ENCODE data around the gene CTAG1A. TPM values are rescaled to one million over a fixed set of nuclear protein-coding genes. Genes with fewer than 3 reads are reported as not detected.
A peak's percentile ranks its signal among the peaks of the same experiment; 100 is the strongest.
"Not testable (repeated sequence)": the region's sequence is repeated elsewhere in the genome, so short reads cannot be mapped to it uniquely, and the experiment has no call there.

CTAG1A gene
- not detected for total RNA-seq

GRCh38 chrX:154584585-154585183 is at the start of gene CTAG1A:
TSS of gene CTAG1A (plus strand) at chrX:154585133. CDS start at chrX:154585207, 74 bp downstream.
- WGBS, 2 donors, result no CpG with 5 or more reads among the region's 39 CpGs
- not testable (repeated sequence) for H3K9me3 ChIP-seq; H3K27ac ChIP-seq; DNase-seq (ENCODE audit: low spot score in 2 of 2); H3K4me1 ChIP-seq; H3K36me3 ChIP-seq; H3K4me3 ChIP-seq; H3K27me3 ChIP-seq

GRCh38 chrX:154535892-154536291 is 49.0 kb upstream of the CTAG1A start:
- Histone ChIP-seq H3K4me3 (no peak overlapping the region), H3K9me3 (no peaks in the 10 kb centered on the region), H3K27me3 (no peaks in the 10 kb centered on the region), H3K4me1 (peaks cover 0 to 13% (median 2%) of the 10 kb centered on the region in 4 donors), H3K36me3 (peaks cover 0 to 21% (median 0%) of the 10 kb centered on the region in 3 donors), H3K27ac (no peak overlapping the region)
- DNase-seq (ENCODE audit: low spot score in 2 of 2), result no peak
- WGBS, 2 donors, result 86 to 93% methylated on average over 6 to 9 of the region's 9 CpGs
- TF ChIP-seq EP300 (IDR thresholded peaks at IDR 0.05) (no peak), CTCF (IDR thresholded peaks at IDR 0.05) (no peak), POLR2A (IDR thresholded peaks at IDR 0.05) (no peak)

DNA sequence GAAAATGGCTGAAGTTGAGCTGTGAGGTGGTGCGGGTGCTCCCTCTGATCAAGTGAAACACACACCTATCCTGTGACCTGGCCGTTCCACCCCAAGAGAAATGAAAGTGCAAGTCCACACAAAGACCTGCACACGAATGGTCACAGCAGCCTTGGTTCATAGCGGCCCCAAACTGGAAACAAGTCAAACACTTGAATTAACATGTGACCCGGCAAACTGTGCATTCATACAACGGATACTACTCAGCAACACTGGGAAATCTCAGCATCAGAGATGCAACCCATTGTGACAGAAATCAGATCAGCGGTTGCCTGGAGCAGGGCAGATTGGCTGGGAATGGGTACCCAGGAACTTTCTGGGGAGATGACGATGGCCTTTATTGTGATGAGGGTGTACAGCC is 45.9 kb upstream of the CTAG1A start:
- H3K27ac ChIP-seq, result no peak overlapping the region
- H3K4me1 ChIP-seq, result peaks cover 0 to 35% (median 4%) of the 10 kb centered on the region in 4 donors

GRCh38 chrX:154540365-154540764 is 44.6 kb upstream of the CTAG1A start:
- not testable (repeated sequence) for DNase-seq (ENCODE audit: low spot score in 2 of 2); H3K27me3 ChIP-seq; H3K36me3 ChIP-seq; H3K27ac ChIP-seq; H3K4me3 ChIP-seq; H3K9me3 ChIP-seq
- WGBS, 2 donors, result 83 to 94% methylated on average over 7 of the region's 7 CpGs
- H3K4me1 ChIP-seq, result peaks cover 0 to 33% (median 2%) of the 10 kb centered on the region in 4 donors

More for the DNA sequence above, 45.9 kb upstream of the CTAG1A start:
- H3K4me3 ChIP-seq, result no peak overlapping the region
- no peaks in the 10 kb centered on the region for H3K9me3 ChIP-seq
- DNase-seq (ENCODE audit: low spot score in 2 of 2), result no peak
- WGBS, 2 donors, result 52 to 75% methylated on average over 8 of the region's 8 CpGs
- H3K27me3 ChIP-seq, result no peaks in the 10 kb centered on the region
- TF ChIP-seq POLR2A (IDR thresholded peaks at IDR 0.05) (no peak), CTCF (IDR thresholded peaks at IDR 0.05) (no peak), EP300 (IDR thresholded peaks at IDR 0.05) (no peak)
- H3K36me3 ChIP-seq, result no peaks in the 10 kb centered on the region

DNA sequence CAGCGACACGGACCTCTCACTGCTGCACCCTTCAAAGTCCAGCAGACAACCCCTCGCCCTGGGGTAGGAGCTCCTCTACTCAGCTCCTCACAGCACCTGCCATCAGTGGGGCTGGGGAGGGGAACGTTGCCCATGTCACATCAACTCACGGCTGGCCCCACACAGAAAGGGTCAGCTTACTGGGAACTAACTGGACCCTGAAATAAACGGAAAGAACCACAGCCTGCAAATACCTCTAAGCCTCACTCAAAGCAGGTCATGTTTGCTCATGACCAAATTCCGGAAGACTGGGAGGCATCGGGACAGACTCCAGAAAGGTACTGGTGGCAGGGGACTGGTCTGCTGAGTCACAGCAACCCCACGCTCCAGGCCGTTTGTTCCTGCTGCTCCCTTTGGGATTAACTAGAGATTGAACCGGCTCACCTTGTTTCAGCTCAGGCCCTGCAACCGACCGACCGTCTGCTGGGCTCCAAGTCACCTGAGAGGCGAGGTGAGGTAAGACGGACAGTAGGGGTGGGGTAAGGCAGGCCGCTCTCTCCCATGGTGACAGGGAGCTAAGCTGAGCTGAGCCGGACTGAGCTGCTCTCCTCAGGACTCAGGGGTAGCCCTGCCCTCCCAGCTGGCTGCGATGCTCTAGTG is 43.9 kb upstream of the CTAG1A start:
- DNase-seq (ENCODE audit: low spot score in 2 of 2), result no peak
- 84 to 85% methylated on average over 9 to 19 of the region's 19 CpGs for WGBS, 2 donors
- Histone ChIP-seq H3K27ac (peak overlapping the region in 3 of 4 donors; percentile 71 to 88 (median 83)), H3K4me1 (peaks cover 0 to 39% (median 4%) of the 10 kb centered on the region in 4 donors), H3K36me3 (no peaks in the 10 kb centered on the region), H3K9me3 (no peaks in the 10 kb centered on the region), H3K4me3 (no peak overlapping the region), H3K27me3 (no peaks in the 10 kb centered on the region)
- TF ChIP-seq EP300 (IDR thresholded peaks at IDR 0.05) (no peak), CTCF (IDR thresholded peaks at IDR 0.05) (no peak), POLR2A (IDR thresholded peaks at IDR 0.05) (no peak)

- no peaks in the 10 kb centered on the region for H3K27me3 ChIP-seq
- 59% methylated on average over 5 of the region's 5 CpGs; no CpG with 5 or more reads in 1 of the 2 donors for WGBS, 2 donors
- H3K4me3 ChIP-seq, result no peak overlapping the region
- DNase-seq (ENCODE audit: low spot score in 2 of 2), result no peak
- peaks cover 0 to 42% (median 6%) of the 10 kb centered on the region in 4 donors for H3K4me1 ChIP-seq
- TF ChIP-seq POLR2A (IDR thresholded peaks at IDR 0.05), result no peak
- no peak for TF ChIP-seq EP300 (IDR thresholded peaks at IDR 0.05)
- no peak for TF ChIP-seq CTCF (IDR thresholded peaks at IDR 0.05)
- H3K36me3 ChIP-seq, result no peaks in the 10 kb centered on the region
- H3K9me3 ChIP-seq, result no peaks in the 10 kb centered on the region
- H3K27ac ChIP-seq, result peak overlapping the region in 3 of 4 donors; percentile 71 to 88 (median 83)
Measured at GRCh38 chrX:154541589-154541895, 43.4 kb upstream of the CTAG1A start.

All from tibial nerve (tissue), 4 donors.